HepG2 (cell line): ENCODE results near the gene HABP2. TPM values are rescaled to one million over a fixed set of nuclear protein-coding genes. Genes with fewer than 3 reads are reported as not detected.

Experiments
- ATAC-seq: fragments of 200-7000 bp; cut with Tn5 transposase; 3 replicates; pipeline ENCODE4 v1.9.1; 2020; ENCODE audit warnings: mild to moderate bottlenecking, moderate library complexity
- BruUV-seq: library from RNA; stranded (reverse); fragments of 400-500 nt; replicated peaks from 2 replicates; lab custom pipeline; 2021; lab: Mats Ljungman, UMichigan
- CTCF ChIA-PET: fragments of 300-600 bp; formaldehyde crosslinking; extraction: SDS; loops from one replicate; lab custom pipeline; 2021; ENCODE audit warnings: low total read pairs, inconsistent platforms, low intra/inter-chr PET ratio; lab: Yijun Ruan, JAX
- POLR2A ChIA-PET: fragments of 350-600 bp; sonication (Branson Sonifier 250); formaldehyde crosslinking; loops from one replicate; lab custom pipeline; 2020; ENCODE audit warnings: antibody characterized with exemption, inconsistent platforms; lab: Yijun Ruan, JAX
- DNase-seq: peaks from one replicate; pipeline ENCODE4 v3.0.0-alpha.2; 2015; ENCODE audit warnings: low spot score
- FAIRE-seq: peaks from 3 replicates; lab custom pipeline; 2011; peaks lifted over from hg19 to GRCh38; lab: Jason Lieb, UNC
- H2AFZ ChIP-seq: one replicate; pipeline ENCODE4 v1.6.1; 2011; ENCODE audit warnings: low read length, inconsistent platforms
- H3K27ac ChIP-seq: fragments of 300-600 bp; 3 replicates; pipeline ENCODE4 v1.8.0; 2011; ENCODE audit warnings: mixed run types, mild to moderate bottlenecking, mixed read lengths, low read length, inconsistent platforms; ENCODE audit not compliant: insufficient read depth; ENCODE audit errors: extremely low read length
- H3K27me3 ChIP-seq, 2 experiments: fragments of 200-600 bp in 1 of 2; 2 replicates in 1 of 2; 3 replicates in 1 of 2; pipeline versions ENCODE4 v1.6.0 to v1.8.0; 2011; ENCODE audit warnings: low read length in 2 of 2, mild to moderate bottlenecking in 2 of 2, moderate library complexity in 2 of 2, inconsistent platforms in 1 of 2; ENCODE audit not compliant: insufficient read depth in 2 of 2, control insufficient read depth in 1 of 2
- H3K36me3 ChIP-seq, 2 experiments: fragments of 200-600 bp in 1 of 2; replicated peaks in 1 of 2; 2 replicates in 1 of 2; 3 replicates in 1 of 2; pipeline versions ENCODE4 v1.5.1 to v1.8.0; 2011; ENCODE audit warnings: low read length in 2 of 2, inconsistent platforms in 1 of 2; ENCODE audit not compliant: insufficient read depth in 2 of 2, control insufficient read depth in 1 of 2
- H3K4me1 ChIP-seq: 2 replicates; pipeline ENCODE4 v1.5.1; 2012; ENCODE audit warnings: low read length, inconsistent platforms; ENCODE audit not compliant: insufficient read depth
- H3K4me2 ChIP-seq: 2 replicates; pipeline ENCODE4 v1.6.0; 2011; ENCODE audit warnings: low read depth, low read length, inconsistent platforms
- H3K4me3 ChIP-seq, 3 experiments: fragments of 200-600 bp in 1 of 3; sonication (generic), shearing (Covaris generic) in 1 of 3; replicated peaks in 1 of 3; 2 replicates each; pipeline ENCODE4 v1.5.1; 2011 to 2016; ENCODE audit warnings: low read length in 3 of 3, inconsistent platforms in 2 of 3, low read depth in 2 of 3, mild to moderate bottlenecking in 2 of 3, control low read depth in 1 of 3, mixed read lengths in 1 of 3; ENCODE audit not compliant: insufficient read depth in 1 of 3
- H3K79me2 ChIP-seq: one replicate; pipeline ENCODE4 v1.6.1; 2011; ENCODE audit warnings: low read length, inconsistent platforms; ENCODE audit not compliant: insufficient read depth
- H3K9ac ChIP-seq: 2 replicates; pipeline ENCODE4 v1.6.0; 2011; ENCODE audit warnings: mild to moderate bottlenecking, low read depth, low read length, inconsistent platforms; ENCODE audit not compliant: insufficient read depth
- H3K9me3 ChIP-seq: 2 replicates; pipeline ENCODE4 v1.5.1; 2012; ENCODE audit warnings: mild to moderate bottlenecking, low read length
- H4K20me1 ChIP-seq: 2 replicates; pipeline ENCODE4 v1.6.0; 2011; ENCODE audit warnings: inconsistent platforms, mild to moderate bottlenecking, low read length, moderate library complexity; ENCODE audit not compliant: insufficient read depth
- ADNP ChIP-seq: sonication (generic); formaldehyde crosslinking; IDR thresholded peaks from 2 replicates; pipeline ENCODE4 v1.4.0; 2020; ENCODE audit warnings: missing genetic modification reagents
- ATF1 ChIP-seq: IDR thresholded peaks from 2 replicates; pipeline ENCODE4 v1.6.1; 2016; ENCODE audit warnings: mild to moderate bottlenecking, control low read depth
- BRD4 ChIP-seq: sonication (generic); formaldehyde crosslinking; IDR thresholded peaks from 2 replicates; pipeline ENCODE4 v1.4.0; 2020; ENCODE audit warnings: missing genetic modification reagents
- CBX2 ChIP-seq, 2 experiments: fragments of 200-600 bp in 1 of 2; sonication (generic); formaldehyde crosslinking in 1 of 2; IDR thresholded peaks; 2 replicates each; pipeline versions ENCODE4 v1.7.0 to v1.8.1; 2018 to 2022; ENCODE audit warnings: low read depth in 2 of 2, low read length in 1 of 2, mild to moderate bottlenecking in 1 of 2, missing genetic modification reagents in 1 of 2
- HOXA5 ChIP-seq: sonication (generic); formaldehyde crosslinking; IDR thresholded peaks from 2 replicates; pipeline ENCODE4 v1.4.0; 2020; ENCODE audit warnings: missing genetic modification reagents
- HOXD1 ChIP-seq: sonication (generic); formaldehyde crosslinking; IDR thresholded peaks from 2 replicates; pipeline ENCODE4 v1.5.0; 2020; ENCODE audit warnings: missing genetic modification reagents
- MYC ChIP-seq: sonication (generic); formaldehyde crosslinking; IDR thresholded peaks from 2 replicates; pipeline ENCODE4 v1.9.0; 2021; ENCODE audit warnings: missing genetic modification reagents, borderline replicate concordance
- NR2F1 ChIP-seq, 2 experiments: fragments of 450-650 bp in 1 of 2; formaldehyde crosslinking in 1 of 2; IDR thresholded peaks; 2 replicates each; pipeline versions ENCODE4 v1.5.0 to v1.6.1; 2016 to 2020; ENCODE audit warnings: mild to moderate bottlenecking in 1 of 2, missing compliant biosample characterization in 1 of 2, missing genetic modification reagents in 1 of 2, moderate library complexity in 1 of 2
- SP2 ChIP-seq: sonication (generic); formaldehyde crosslinking; IDR thresholded peaks from 2 replicates; pipeline ENCODE4 v1.5.1; 2020; ENCODE audit warnings: mild to moderate bottlenecking, missing genetic modification reagents
- WIZ ChIP-seq: sonication (generic); formaldehyde crosslinking; IDR thresholded peaks from 2 replicates; pipeline ENCODE4 v1.5.1; 2020; ENCODE audit warnings: mild to moderate bottlenecking, missing genetic modification reagents
- YEATS4 ChIP-seq: sonication (generic); formaldehyde crosslinking; IDR thresholded peaks from 2 replicates; pipeline ENCODE4 v1.4.0; 2020; ENCODE audit warnings: missing genetic modification reagents, borderline replicate concordance
- ZBTB7A ChIP-seq: sonication (generic); formaldehyde crosslinking; IDR thresholded peaks from 2 replicates; pipeline ENCODE4 v1.8.0; 2022; ENCODE audit warnings: mild to moderate bottlenecking, missing genetic modification reagents
- ZC3H4 ChIP-seq: sonication (generic); formaldehyde crosslinking; IDR thresholded peaks from 2 replicates; pipeline ENCODE4 v1.4.0; 2020; ENCODE audit warnings: missing genetic modification reagents, borderline replicate concordance
- WGBS: methylation state at CpG from one replicate; pipeline ENCODE4 v1.1.6; 2017; ENCODE audit warnings: low lambda C conversion rate; 5-methylcytosine and 5-hydroxymethylcytosine counted together
- in situ Hi-C: cut with HindIII; loops from 2 replicates; pipeline ENCODE4 v1.10.0; 2017; ENCODE audit warnings: low pct_unique_long_range_greater_than_20kb; ENCODE audit not compliant: extremely low pct_ligation_motif_present
- intact Hi-C: fragments of 100-400 bp; cut with micrococcal nuclease; formaldehyde crosslinking; loops from one replicate; pipeline ENCODE4 v1.10.0; 2022; ENCODE audit not compliant: unreplicated experiment
- polyA plus RNA-seq, 8 experiments: library from polyadenylated mRNA; depleted of rRNA in 3 of 8; stranded (reverse) in 7 of 8; unstranded in 1 of 8; fragments of >200 nt; fragmentation: Illumina TruSeq in 4 of 8; extraction: Trizol in 4 of 8; gene quantifications; 2 replicates each; pipeline versions ENCODE4 v1.2.1 to v1.2.3, GENCODE V29; 2011 to 2016; ENCODE audit warnings: low read depth in 4 of 8, missing spikeins in 1 of 8, mixed read lengths in 1 of 8; ENCODE audit not compliant: insufficient read depth in 1 of 8
- total RNA-seq, 5 experiments: library from RNA; depleted of rRNA; stranded (reverse); fragments of >200 nt; fragmentation: Illumina TruSeq; extraction: Trizol; gene quantifications; 2 replicates each; pipeline ENCODE4 v1.2.3, GENCODE V29; 2016; ENCODE audit warnings: low read depth in 1 of 5
- TF ChIP-seq, protein P1 (sequence below): sonication (generic); formaldehyde crosslinking; IDR thresholded peaks from 2 replicates; pipeline ENCODE4 v1.5.0; 2020; ENCODE audit warnings: missing genetic modification reagents, mild to moderate bottlenecking, borderline replicate concordance
- TF ChIP-seq, protein P2 (sequence below), 2 experiments: fragments of 450-650 bp in 1 of 2; sonication (generic) in 1 of 2; formaldehyde crosslinking; IDR thresholded peaks; 2 replicates each; pipeline versions ENCODE4 v1.5.0 to v1.8.0; 2020 to 2022; ENCODE audit warnings: mild to moderate bottlenecking in 1 of 2, missing genetic modification reagents in 1 of 2

HABP2 gene
- total and polyA plus RNA-seq, 2 of the 13 experiments (the other 11 are each of a cell fraction or from before 2014, with no cell fraction given): 0.12 to 0.13 TPM

DNA sequence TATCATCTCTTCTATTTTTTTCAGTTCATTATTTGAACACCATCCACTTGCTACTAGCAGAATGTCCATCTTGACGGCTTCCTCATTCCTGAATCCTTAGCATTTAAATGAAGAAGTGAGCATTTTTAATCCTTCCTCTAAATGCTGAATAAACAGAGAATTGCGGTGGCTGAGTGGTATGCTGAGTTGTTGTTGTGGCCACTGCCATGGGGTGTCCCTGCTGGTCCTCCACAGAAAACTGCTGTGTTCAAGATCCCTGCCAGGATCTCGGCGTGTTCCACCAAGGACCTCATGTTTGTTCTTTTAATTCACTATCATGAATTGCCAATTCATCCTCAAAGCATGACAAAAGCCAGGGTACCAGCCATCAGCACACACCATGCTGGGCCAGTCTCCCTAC is 48.9 kb upstream of the HABP2 start (continued):
- TF ChIP-seq YEATS4 (CRISPR knock-in tag): no peak
- TF ChIP-seq, all 625 proteins: peak for 0

DNA sequence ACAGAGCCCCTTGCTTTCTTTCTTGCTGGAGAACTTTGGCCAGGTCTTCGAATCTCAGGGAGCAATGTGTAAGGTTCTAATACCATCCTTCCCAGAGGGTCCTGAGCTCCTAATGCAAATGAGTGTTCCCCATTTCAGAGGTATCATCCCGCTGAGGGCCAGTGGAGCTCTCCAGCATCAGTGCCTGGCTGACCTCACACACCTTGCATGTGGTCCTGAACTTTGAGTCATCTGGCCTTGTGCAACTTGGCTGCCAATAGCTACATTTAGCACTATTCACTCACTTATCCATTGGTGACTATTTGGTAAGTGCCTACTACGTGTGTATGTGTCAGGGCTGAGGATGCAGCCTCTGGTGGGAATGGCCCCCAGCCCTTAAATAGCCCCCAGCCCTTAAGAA is 48.4 kb upstream of the HABP2 start:
- H3K36me3 ChIP-seq: no peaks in the 10 kb centered on the region
- TF ChIP-seq BRD4: no peak
- TF ChIP-seq, protein P1, sequence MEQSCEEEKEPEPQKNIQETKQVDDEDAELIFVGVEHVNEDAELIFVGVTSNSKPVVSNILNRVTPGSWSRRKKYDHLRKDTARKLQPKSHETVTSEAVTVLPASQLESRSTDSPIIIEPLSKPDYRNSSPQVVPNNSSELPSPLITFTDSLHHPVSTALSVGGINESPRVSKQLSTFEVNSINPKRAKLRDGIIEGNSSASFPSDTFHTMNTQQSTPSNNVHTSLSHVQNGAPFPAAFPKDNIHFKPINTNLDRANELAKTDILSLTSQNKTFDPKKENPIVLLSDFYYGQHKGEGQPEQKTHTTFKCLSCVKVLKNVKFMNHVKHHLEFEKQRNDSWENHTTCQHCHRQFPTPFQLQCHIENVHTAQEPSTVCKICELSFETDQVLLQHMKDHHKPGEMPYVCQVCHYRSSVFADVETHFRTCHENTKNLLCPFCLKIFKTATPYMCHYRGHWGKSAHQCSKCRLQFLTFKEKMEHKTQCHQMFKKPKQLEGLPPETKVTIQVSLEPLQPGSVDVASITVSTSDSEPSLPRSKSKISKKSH (CRISPR knock-in tag): no peak
- TF ChIP-seq CBX2 (IDR thresholded peaks at IDR 0.05; ENCODE audit: low read depth, low read length): no peak
- no peak for TF ChIP-seq CBX2 (CRISPR knock-in tag; IDR thresholded peaks at IDR 0.05; ENCODE audit: low read depth)
- no peak for TF ChIP-seq ADNP (CRISPR knock-in tag)
- no peak for TF ChIP-seq ATF1 (CRISPR knock-in tag)
- no peak for TF ChIP-seq MYC
- no peak for TF ChIP-seq NR2F1 (CRISPR knock-in tag; IDR thresholded peaks at IDR 0.05)
- no peak for TF ChIP-seq WIZ (CRISPR knock-in tag)
- no peak for TF ChIP-seq HOXA5 (CRISPR knock-in tag)
- TF ChIP-seq HOXD1: no peak
- TF ChIP-seq, protein P2, sequence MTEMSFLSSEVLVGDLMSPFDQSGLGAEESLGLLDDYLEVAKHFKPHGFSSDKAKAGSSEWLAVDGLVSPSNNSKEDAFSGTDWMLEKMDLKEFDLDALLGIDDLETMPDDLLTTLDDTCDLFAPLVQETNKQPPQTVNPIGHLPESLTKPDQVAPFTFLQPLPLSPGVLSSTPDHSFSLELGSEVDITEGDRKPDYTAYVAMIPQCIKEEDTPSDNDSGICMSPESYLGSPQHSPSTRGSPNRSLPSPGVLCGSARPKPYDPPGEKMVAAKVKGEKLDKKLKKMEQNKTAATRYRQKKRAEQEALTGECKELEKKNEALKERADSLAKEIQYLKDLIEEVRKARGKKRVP (CRISPR knock-in tag; IDR thresholded peaks at IDR 0.05): no peak
- no peak for TF ChIP-seq SP2 (CRISPR knock-in tag)
- no peak for TF ChIP-seq ZC3H4 (CRISPR knock-in tag)
- no peak for TF ChIP-seq ZBTB7A (CRISPR knock-in tag)
- DNase-seq (no peak), ATAC-seq (no peak), FAIRE-seq (no peak)
- WGBS: 6% methylated on average over 3 of the region's 3 CpGs
- H4K20me1 ChIP-seq: no peaks in the 10 kb centered on the region
- no peak overlapping the region for H3K4me3 ChIP-seq
- BruUV-seq: no TSS peak
- ChIA-PET CTCF (no interaction called here), POLR2A (no interaction called here)
- in situ Hi-C loops: no loop called here
- no peak overlapping the region for H3K27ac ChIP-seq
- H3K9ac ChIP-seq: no peak overlapping the region
- H3K9me3 ChIP-seq: no peaks in the 10 kb centered on the region
- no peaks in the 10 kb centered on the region for H3K79me2 ChIP-seq
- H3K4me2 ChIP-seq: no peak overlapping the region
- no peak overlapping the region for H2AFZ ChIP-seq
- peaks cover 0 to 3% of the 10 kb centered on the region in 2 experiments; a peak in 1 of 5 replicates for H3K27me3 ChIP-seq
- intact Hi-C loops: no loop called here
- no peaks in the 10 kb centered on the region for H3K4me1 ChIP-seq
